Measurements from ENCODE around the gene TSHZ2. TPM values are rescaled to one million over a fixed set of nuclear protein-coding genes. Genes with fewer than 3 reads are reported as not detected.
"Not testable (repeated sequence)": the region's sequence is repeated elsewhere in the genome, so short reads cannot be mapped to it uniquely, and the experiment has no call there.

The TSHZ2 gene
- total RNA-seq, 1 experiment from 2014 or later: 0.07 TPM

DNA sequence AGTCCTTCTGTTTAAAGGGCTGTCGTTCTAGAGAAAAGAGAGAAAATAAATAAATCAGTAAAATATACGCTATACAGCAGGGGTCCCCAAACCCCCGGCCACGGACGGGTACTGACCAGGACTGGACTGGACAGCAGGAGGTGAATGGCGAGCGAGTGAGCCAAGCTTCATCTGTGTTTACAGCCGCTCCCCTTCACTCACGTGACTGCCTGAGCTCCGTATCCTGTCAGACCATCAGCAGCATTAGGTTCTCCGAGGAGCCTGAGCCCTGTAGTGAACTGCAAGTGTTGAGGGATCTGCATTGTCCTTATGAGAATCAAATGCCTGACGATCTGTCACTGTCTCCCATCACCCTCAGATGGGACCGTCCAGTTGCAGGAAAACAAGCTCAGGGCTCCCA is 545.0 kb downstream of the TSHZ2 start:
- Histone ChIP-seq H2BK120ac (ENCODE audit: low read depth, low read length, poor library complexity, severe bottlenecking) (no peak overlapping the region), H3K18ac (ENCODE audit: insufficient read length, low read depth, low read length) (no peak overlapping the region), H3K56ac (ENCODE audit: insufficient read length, low read depth, low read length) (no peak overlapping the region), H4K5ac (ENCODE audit: insufficient read length, low read depth, low read length) (no peak overlapping the region), H3K9me3 (ENCODE audit: control insufficient read depth, low read depth, low read length) (no peaks in the 10 kb centered on the region), H3K27ac (ENCODE audit: insufficient read length, low read depth, low read length) (no peak overlapping the region), H3K79me1 (ENCODE audit: insufficient read depth, low read depth, low read length, poor library complexity, severe bottlenecking) (no peaks in the 10 kb centered on the region), H2BK15ac (ENCODE audit: low read depth, low read length) (no peak overlapping the region), H3K23ac (ENCODE audit: insufficient read length, low read depth, low read length) (no peak overlapping the region), H3K4me1 (ENCODE audit: insufficient read depth, low read length) (no peaks in the 10 kb centered on the region), H3K27me3 (ENCODE audit: insufficient read depth, low read length) (no peaks in the 10 kb centered on the region), H2BK20ac (ENCODE audit: low read depth, low read length, poor library complexity, severe bottlenecking) (no peak overlapping the region), H2AK5ac (ENCODE audit: insufficient read length, low read length) (no peak overlapping the region), H3K4ac (ENCODE audit: low read depth, low read length) (no peak overlapping the region), H3T11ph (ENCODE audit: low read length) (no peak overlapping the region), H4K8ac (replicated peaks; ENCODE audit: insufficient read length, low read depth, low read length) (no peak overlapping the region), H2BK5ac (ENCODE audit: insufficient read length, low read length) (no peak overlapping the region), H3K79me2 (ENCODE audit: insufficient read depth, low read length) (no peaks in the 10 kb centered on the region), H2AFZ (ENCODE audit: low read length) (no peak overlapping the region), H2BK12ac (ENCODE audit: insufficient read length, low read depth, low read length) (no peak overlapping the region), H3K23me2 (ENCODE audit: insufficient read length, low read depth, low read length, poor library complexity, severe bottlenecking) (no peaks in the 10 kb centered on the region), H3K4me2 (ENCODE audit: insufficient read depth, insufficient read length, low read length) (no peak overlapping the region), H3K14ac (ENCODE audit: insufficient read depth, low read length) (0 out of 2 replicates have a peak overlapping the region, but pooled peaks have one; percentile 35), H3K9ac (ENCODE audit: extremely low read depth, insufficient read length, low read length) (no peak overlapping the region), H4K91ac (ENCODE audit: insufficient read length, low read depth, low read length) (no peak overlapping the region), H4K20me1 (ENCODE audit: control insufficient read depth, insufficient read depth, insufficient read length) (no peaks in the 10 kb centered on the region)
- no peaks in the 10 kb centered on the region for H3K36me3 Mint-ChIP-seq (ENCODE audit: insufficient read depth in 1 of 3, low read depth in 3 of 3)
- no peak for TF ChIP-seq CTCF (conservative IDR thresholded peaks at IDR 0.05)
- DNase-seq: no peak
- H3K4me3 Mint-ChIP-seq: no peak overlapping the region
- WGBS (ENCODE audit: extremely low coverage, insufficient read length, low lambda C conversion rate): no CpG with 5 or more reads among the region's 13 CpGs
- H3K27me3 Mint-ChIP-seq (ENCODE audit: low read depth): no peaks in the 10 kb centered on the region
- no peak overlapping the region for H3K27ac Mint-ChIP-seq
- peaks cover 0 to 3% of the 10 kb centered on the region in 2 experiments; a peak in 1 of 4 replicates for H3K4me1 Mint-ChIP-seq
- no peaks in the 10 kb centered on the region for H3K9me3 Mint-ChIP-seq

DNA sequence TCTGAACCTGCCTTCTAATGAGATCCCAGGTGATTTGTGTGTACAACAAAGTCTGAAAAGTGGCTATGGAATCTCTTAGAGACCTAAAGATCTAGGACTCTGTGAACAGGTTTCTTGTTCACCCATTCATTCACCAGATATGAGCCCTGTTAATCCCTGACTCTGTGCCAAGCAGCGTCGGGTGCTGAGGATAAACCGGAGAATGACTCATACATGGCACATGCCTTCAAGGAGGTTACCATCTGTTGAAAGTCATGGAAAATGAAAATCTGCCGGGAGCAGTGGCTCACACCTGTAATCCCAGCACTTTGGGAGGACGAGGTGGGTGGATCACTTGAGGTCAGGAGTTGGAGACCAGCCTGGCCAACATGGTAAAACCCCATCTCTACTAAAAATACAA is 549.3 kb downstream of the TSHZ2 start:
- not testable (repeated sequence) for H3K4me2 ChIP-seq (ENCODE audit: insufficient read depth, insufficient read length, low read length); H3T11ph ChIP-seq (ENCODE audit: low read length); H4K91ac ChIP-seq (ENCODE audit: insufficient read length, low read depth, low read length); H3K27me3 Mint-ChIP-seq (ENCODE audit: low read depth); H4K20me1 ChIP-seq (ENCODE audit: control insufficient read depth, insufficient read depth, insufficient read length); H3K36me3 Mint-ChIP-seq (ENCODE audit: insufficient read depth in 1 of 3, low read depth in 3 of 3); H3K23me2 ChIP-seq (ENCODE audit: insufficient read length, low read depth, low read length, poor library complexity, severe bottlenecking); H2BK5ac ChIP-seq (ENCODE audit: insufficient read length, low read length); DNase-seq; H2AK5ac ChIP-seq (ENCODE audit: insufficient read length, low read length); H3K79me1 ChIP-seq (ENCODE audit: insufficient read depth, low read depth, low read length, poor library complexity, severe bottlenecking); H3K14ac ChIP-seq (ENCODE audit: insufficient read depth, low read length); H2BK120ac ChIP-seq (ENCODE audit: low read depth, low read length, poor library complexity, severe bottlenecking); H3K23ac ChIP-seq (ENCODE audit: insufficient read length, low read depth, low read length); H3K18ac ChIP-seq (ENCODE audit: insufficient read length, low read depth, low read length); H3K4me1 ChIP-seq (ENCODE audit: insufficient read depth, low read length); H3K27me3 ChIP-seq (ENCODE audit: insufficient read depth, low read length); H2AFZ ChIP-seq (ENCODE audit: low read length); H3K9me3 Mint-ChIP-seq; H4K5ac ChIP-seq (ENCODE audit: insufficient read length, low read depth, low read length); H3K27ac Mint-ChIP-seq; H3K4me3 Mint-ChIP-seq; H4K8ac ChIP-seq (replicated peaks; ENCODE audit: insufficient read length, low read depth, low read length); H3K9ac ChIP-seq (ENCODE audit: extremely low read depth, insufficient read length, low read length); H2BK20ac ChIP-seq (ENCODE audit: low read depth, low read length, poor library complexity, severe bottlenecking); H3K27ac ChIP-seq (ENCODE audit: insufficient read length, low read depth, low read length); H3K4me1 Mint-ChIP-seq; H2BK12ac ChIP-seq (ENCODE audit: insufficient read length, low read depth, low read length); H2BK15ac ChIP-seq (ENCODE audit: low read depth, low read length); H3K56ac ChIP-seq (ENCODE audit: insufficient read length, low read depth, low read length); H3K79me2 ChIP-seq (ENCODE audit: insufficient read depth, low read length); H3K4ac ChIP-seq (ENCODE audit: low read depth, low read length); H3K9me3 ChIP-seq (ENCODE audit: control insufficient read depth, low read depth, low read length)
- no CpG with 5 or more reads among the region's 5 CpGs for WGBS (ENCODE audit: extremely low coverage, insufficient read length, low lambda C conversion rate)

All from H9 (cell line).